ENCODE results near the gene CSRNP3. TPM values are rescaled to one million over a fixed set of nuclear protein-coding genes. Genes with fewer than 3 reads are reported as not detected.
A peak's percentile ranks its signal among the peaks of the same experiment; 100 is the strongest.

Gene CSRNP3
- total and polyA plus RNA-seq, 12 donors, result 1.3 to 20.1 (median 4.9) TPM

DNA sequence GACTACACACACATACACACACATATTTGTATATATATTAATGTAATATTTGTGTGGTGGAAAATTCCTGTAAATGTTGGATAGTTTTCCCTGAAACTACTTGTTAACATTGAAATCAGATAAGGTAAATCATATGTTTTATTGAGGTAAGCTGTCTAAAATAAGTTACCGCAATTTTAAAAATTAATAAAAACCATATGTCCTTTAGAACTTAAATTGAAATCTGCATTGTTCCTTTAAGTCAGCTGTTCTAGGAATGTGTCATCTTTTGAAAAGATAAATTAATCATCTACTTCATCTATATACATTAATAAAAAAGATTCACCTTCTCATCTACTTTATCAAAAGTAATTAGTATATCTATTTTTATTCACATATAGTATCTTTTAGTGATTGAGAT is 102.0 kb downstream of the CSRNP3 start:
- no peak for DNase-seq
- 91 to 98% (median 95%) methylated on average over 1 of the region's 1 CpG for WGBS, 4 donors
- no peak for TF ChIP-seq POLR2A (IDR thresholded peaks at IDR 0.05)
- TF ChIP-seq, protein P1, sequence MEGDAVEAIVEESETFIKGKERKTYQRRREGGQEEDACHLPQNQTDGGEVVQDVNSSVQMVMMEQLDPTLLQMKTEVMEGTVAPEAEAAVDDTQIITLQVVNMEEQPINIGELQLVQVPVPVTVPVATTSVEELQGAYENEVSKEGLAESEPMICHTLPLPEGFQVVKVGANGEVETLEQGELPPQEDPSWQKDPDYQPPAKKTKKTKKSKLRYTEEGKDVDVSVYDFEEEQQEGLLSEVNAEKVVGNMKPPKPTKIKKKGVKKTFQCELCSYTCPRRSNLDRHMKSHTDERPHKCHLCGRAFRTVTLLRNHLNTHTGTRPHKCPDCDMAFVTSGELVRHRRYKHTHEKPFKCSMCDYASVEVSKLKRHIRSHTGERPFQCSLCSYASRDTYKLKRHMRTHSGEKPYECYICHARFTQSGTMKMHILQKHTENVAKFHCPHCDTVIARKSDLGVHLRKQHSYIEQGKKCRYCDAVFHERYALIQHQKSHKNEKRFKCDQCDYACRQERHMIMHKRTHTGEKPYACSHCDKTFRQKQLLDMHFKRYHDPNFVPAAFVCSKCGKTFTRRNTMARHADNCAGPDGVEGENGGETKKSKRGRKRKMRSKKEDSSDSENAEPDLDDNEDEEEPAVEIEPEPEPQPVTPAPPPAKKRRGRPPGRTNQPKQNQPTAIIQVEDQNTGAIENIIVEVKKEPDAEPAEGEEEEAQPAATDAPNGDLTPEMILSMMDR (IDR thresholded peaks at IDR 0.05), result no peak
- peaks cover 0 to 6% (median 0%) of the 10 kb centered on the region in 3 donors for H3K9me3 ChIP-seq (replicated peaks in 1 of 3)
- intact Hi-C loops (cut with DNase I), result no loop called here
- peaks cover 0 to under 1% of the 10 kb centered on the region in 2 donors for H3K36me3 ChIP-seq (replicated peaks in 1 of 2)
- H3K27ac ChIP-seq, result no peak overlapping the region
- no peaks in the 10 kb centered on the region for H3K27me3 ChIP-seq
- H3K4me1 ChIP-seq (replicated peaks in 1 of 2), result peaks cover 0 to 7% of the 10 kb centered on the region in 2 donors
- H3K4me3 ChIP-seq, result no peak overlapping the region

DNA sequence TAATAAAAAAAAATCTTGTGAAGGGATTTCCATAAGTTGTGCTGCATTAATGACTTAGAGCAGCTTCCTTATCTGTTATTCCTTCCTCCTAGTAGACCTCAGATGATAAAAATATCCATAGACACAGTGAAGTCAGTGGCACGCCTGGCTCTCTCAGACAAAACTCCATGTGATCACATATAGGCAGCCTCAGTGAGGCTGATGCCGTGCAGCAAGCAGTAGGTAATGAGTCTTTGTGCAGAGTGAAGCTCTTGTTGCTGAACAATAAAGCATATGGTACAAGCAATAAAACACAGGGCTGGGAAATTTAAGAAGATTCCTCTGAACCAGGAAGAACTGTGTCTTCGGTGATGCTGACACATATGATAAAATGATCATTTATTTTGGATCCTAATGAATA is 102.7 kb downstream of the CSRNP3 start:
- no peak overlapping the region for H3K27ac ChIP-seq
- peaks cover 0 to 7% of the 10 kb centered on the region in 2 donors for H3K4me1 ChIP-seq (replicated peaks in 1 of 2)

GRCh38 chr2:165573534-165574461 is 104.3 kb downstream of the CSRNP3 start:
- Histone ChIP-seq H3K4me3 (peak overlapping the region in 2 of 4 donors; percentile 10 to 52), H3K27me3 (no peaks in the 10 kb centered on the region), H3K9me3 (replicated peaks in 1 of 3) (peaks cover 0 to 6% (median 0%) of the 10 kb centered on the region in 3 donors), H3K27ac (peak overlapping the region in 2 of 5 donors; percentile 6 to 22), H3K4me1 (replicated peaks in 1 of 2) (peaks cover 0 to 7% of the 10 kb centered on the region in 2 donors), H3K36me3 (replicated peaks in 1 of 2) (peaks cover 0 to 5% of the 10 kb centered on the region in 2 donors)
- 25 to 28% (median 28%) methylated on average over 15 to 17 of the region's 17 CpGs for WGBS, 4 donors
- TF ChIP-seq, protein P1 (IDR thresholded peaks at IDR 0.05), result no peak
- TF ChIP-seq POLR2A (IDR thresholded peaks at IDR 0.05), result no peak
- intact Hi-C loops (cut with DNase I), result no loop called here
- DNase-seq, result peak; percentile 59 to 80 (median 69)

More for the DNA sequence above, 102.7 kb downstream of the CSRNP3 start:
- DNase-seq, result no peak
- H3K4me3 ChIP-seq, result no peak overlapping the region
- peaks cover 0 to 6% (median 0%) of the 10 kb centered on the region in 3 donors for H3K9me3 ChIP-seq (replicated peaks in 1 of 3)
- intact Hi-C loops (cut with DNase I), result no loop called here
- H3K36me3 ChIP-seq (replicated peaks in 1 of 2), result peaks cover 0 to 5% of the 10 kb centered on the region in 2 donors
- no peaks in the 10 kb centered on the region for H3K27me3 ChIP-seq
- WGBS, 4 donors, result 44 to 51% (median 47%) methylated on average over 3 of the region's 3 CpGs
- TF ChIP-seq, protein P1 (IDR thresholded peaks at IDR 0.05), result no peak
- no peak for TF ChIP-seq POLR2A (IDR thresholded peaks at IDR 0.05)

DNA sequence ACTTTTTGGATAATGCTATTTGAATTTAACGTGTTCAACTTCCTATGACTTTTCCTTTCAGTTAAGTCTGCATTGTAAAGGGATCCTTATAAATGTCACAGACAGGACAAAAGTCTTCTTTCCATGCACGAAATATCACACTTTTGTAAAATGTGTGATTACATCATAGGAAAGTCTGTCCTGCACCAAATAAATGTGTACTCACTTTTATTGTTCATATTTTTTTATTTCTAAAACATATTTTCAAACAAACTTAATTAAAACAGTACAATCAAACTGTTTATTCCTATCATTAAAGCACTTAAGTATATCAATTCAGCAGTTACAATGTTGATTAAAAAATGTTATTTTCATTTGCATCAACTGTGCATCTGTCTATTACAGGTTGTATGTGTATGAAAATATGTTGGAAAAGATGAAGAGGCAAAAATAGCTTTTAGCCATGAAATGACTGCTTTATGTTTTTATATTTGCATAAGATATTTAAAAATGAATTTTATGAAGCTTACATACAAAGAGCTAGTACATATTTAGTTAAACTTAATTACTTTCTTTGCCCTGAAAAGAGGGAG is 105.6 kb downstream of the CSRNP3 start:
- intact Hi-C loops (cut with DNase I), result no loop called here
- Histone ChIP-seq H3K27me3 (no peaks in the 10 kb centered on the region), H3K27ac (no peak overlapping the region), H3K4me1 (replicated peaks in 1 of 2) (peaks cover 0 to 7% of the 10 kb centered on the region in 2 donors), H3K36me3 (replicated peaks in 1 of 2) (peaks cover 0 to 5% of the 10 kb centered on the region in 2 donors), H3K9me3 (replicated peaks in 1 of 3) (peaks cover 0 to 6% (median 0%) of the 10 kb centered on the region in 3 donors), H3K4me3 (no peak overlapping the region)
- no peak for DNase-seq
- TF ChIP-seq, protein P1 (IDR thresholded peaks at IDR 0.05), result no peak
- TF ChIP-seq POLR2A (IDR thresholded peaks at IDR 0.05), result no peak
- WGBS, 4 donors, result 53 to 68% (median 57%) methylated on average over 2 of the region's 2 CpGs
